ENCODE data around the gene GBA2. TPM values are rescaled to one million over a fixed set of nuclear protein-coding genes. Genes with fewer than 3 reads are reported as not detected.

Gene GBA2
- total and polyA plus RNA-seq, 4 donors: 42.4 to 78.7 (median 46.2) TPM

DNA sequence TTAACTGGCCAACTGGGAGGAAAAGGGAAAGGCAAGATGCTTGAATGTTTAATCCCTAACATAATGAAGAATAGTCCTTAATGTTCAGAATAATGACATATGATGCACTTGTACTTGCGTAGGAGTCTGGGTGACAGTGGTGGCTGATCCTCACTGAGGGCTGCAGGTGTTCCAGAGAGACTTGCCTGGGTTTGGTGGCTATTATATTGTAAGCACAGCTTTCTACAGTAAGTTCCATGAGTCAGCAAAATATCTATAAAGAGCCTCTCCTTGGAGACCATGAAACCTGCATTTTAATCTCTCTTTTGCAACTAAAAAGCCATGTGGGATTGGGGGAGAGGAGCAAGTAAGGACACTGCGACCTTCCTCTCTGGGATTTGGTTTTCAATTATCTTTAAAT is 40.5 kb upstream of the GBA2 start:
- DNase-seq (no peak), ATAC-seq (ENCODE audit: insufficient read depth, low FRiP score) (no peak)
- no peak overlapping the region for H3K9ac ChIP-seq (ENCODE audit: insufficient read depth in 1 of 2, low read length in 2 of 2)
- peaks cover 0 to 4% (median 0%) of the 10 kb centered on the region in 4 donors for H3K36me3 ChIP-seq (ENCODE audit: control insufficient read depth in 4 of 4, insufficient read depth in 4 of 4, low read length in 4 of 4)
- TF ChIP-seq, protein P1, sequence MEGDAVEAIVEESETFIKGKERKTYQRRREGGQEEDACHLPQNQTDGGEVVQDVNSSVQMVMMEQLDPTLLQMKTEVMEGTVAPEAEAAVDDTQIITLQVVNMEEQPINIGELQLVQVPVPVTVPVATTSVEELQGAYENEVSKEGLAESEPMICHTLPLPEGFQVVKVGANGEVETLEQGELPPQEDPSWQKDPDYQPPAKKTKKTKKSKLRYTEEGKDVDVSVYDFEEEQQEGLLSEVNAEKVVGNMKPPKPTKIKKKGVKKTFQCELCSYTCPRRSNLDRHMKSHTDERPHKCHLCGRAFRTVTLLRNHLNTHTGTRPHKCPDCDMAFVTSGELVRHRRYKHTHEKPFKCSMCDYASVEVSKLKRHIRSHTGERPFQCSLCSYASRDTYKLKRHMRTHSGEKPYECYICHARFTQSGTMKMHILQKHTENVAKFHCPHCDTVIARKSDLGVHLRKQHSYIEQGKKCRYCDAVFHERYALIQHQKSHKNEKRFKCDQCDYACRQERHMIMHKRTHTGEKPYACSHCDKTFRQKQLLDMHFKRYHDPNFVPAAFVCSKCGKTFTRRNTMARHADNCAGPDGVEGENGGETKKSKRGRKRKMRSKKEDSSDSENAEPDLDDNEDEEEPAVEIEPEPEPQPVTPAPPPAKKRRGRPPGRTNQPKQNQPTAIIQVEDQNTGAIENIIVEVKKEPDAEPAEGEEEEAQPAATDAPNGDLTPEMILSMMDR (IDR thresholded peaks at IDR 0.05; ENCODE audit: control extremely low read depth, extremely low read depth): no peak
- WGBS, 2 donors: 98 to 99% methylated on average over 2 of the region's 2 CpGs
- no peaks in the 10 kb centered on the region for H3K27me3 ChIP-seq (ENCODE audit: control insufficient read depth in 3 of 3, insufficient read depth in 3 of 3, low read length in 2 of 3)
- H3K27ac ChIP-seq (ENCODE audit: low read depth in 1 of 2, low read length in 1 of 2): no peak overlapping the region
- H3K9me3 ChIP-seq (ENCODE audit: control insufficient read depth in 4 of 4, insufficient read depth in 3 of 4, low read length in 3 of 4): no peaks in the 10 kb centered on the region
- H3K4me3 ChIP-seq: no peak overlapping the region
- peaks cover 0 to 32% (median 14%) of the 10 kb centered on the region in 5 donors for H3K4me1 ChIP-seq (ENCODE audit: control insufficient read depth in 5 of 5, insufficient read depth in 5 of 5, low read length in 5 of 5)

DNA sequence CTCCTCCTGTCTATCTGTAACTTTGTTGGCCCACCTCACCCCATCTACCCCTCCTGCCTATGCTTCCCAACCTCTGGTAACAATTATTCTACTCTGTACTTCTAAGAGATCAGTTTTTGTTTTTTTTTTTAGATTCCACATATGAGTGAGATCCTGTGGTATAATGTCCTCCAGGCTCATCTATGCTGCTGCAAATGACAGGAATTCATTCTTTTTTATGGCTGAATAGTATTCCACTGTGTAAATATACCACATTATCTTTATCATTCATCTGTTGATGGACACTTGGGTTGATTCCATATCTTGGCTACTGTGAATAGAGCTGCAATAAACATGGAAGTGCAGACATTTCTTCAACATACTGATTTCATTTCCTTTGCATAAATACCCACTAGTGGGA is 34.4 kb upstream of the GBA2 start:
- no peaks in the 10 kb centered on the region for H3K4me1 ChIP-seq (ENCODE audit: control insufficient read depth in 5 of 5, insufficient read depth in 5 of 5, low read length in 5 of 5)
- TF ChIP-seq, protein P1 (IDR thresholded peaks at IDR 0.05; ENCODE audit: control extremely low read depth, extremely low read depth): no peak
- H3K9me3 ChIP-seq (ENCODE audit: control insufficient read depth in 4 of 4, insufficient read depth in 3 of 4, low read length in 3 of 4): no peaks in the 10 kb centered on the region

GRCh38 chr9:35781066-35781465 is 32.0 kb upstream of the GBA2 start:
- H3K36me3 ChIP-seq (ENCODE audit: control insufficient read depth in 4 of 4, insufficient read depth in 4 of 4, low read length in 4 of 4): peaks cover 0 to 4% (median under 1%) of the 10 kb centered on the region in 4 donors
- TF ChIP-seq, protein P1 (IDR thresholded peaks at IDR 0.05; ENCODE audit: control extremely low read depth, extremely low read depth): no peak
- no peak overlapping the region for H3K9ac ChIP-seq (ENCODE audit: insufficient read depth in 1 of 2, low read length in 2 of 2)
- DNase-seq (no peak), ATAC-seq (ENCODE audit: insufficient read depth, low FRiP score) (no peak)
- no peaks in the 10 kb centered on the region for H3K4me1 ChIP-seq (ENCODE audit: control insufficient read depth in 5 of 5, insufficient read depth in 5 of 5, low read length in 5 of 5)
- no peaks in the 10 kb centered on the region for H3K9me3 ChIP-seq (ENCODE audit: control insufficient read depth in 4 of 4, insufficient read depth in 3 of 4, low read length in 3 of 4)
- no peaks in the 10 kb centered on the region for H3K27me3 ChIP-seq (ENCODE audit: control insufficient read depth in 3 of 3, insufficient read depth in 3 of 3, low read length in 2 of 3)
- H3K27ac ChIP-seq (ENCODE audit: low read depth in 1 of 2, low read length in 1 of 2): no peak overlapping the region
- no peak overlapping the region for H3K4me3 ChIP-seq
- 61 to 88% methylated on average over 2 of the region's 2 CpGs for WGBS, 2 donors

More for the DNA sequence above, 34.4 kb upstream of the GBA2 start:
- no peak for ATAC-seq (ENCODE audit: insufficient read depth, low FRiP score)
- H3K36me3 ChIP-seq (ENCODE audit: control insufficient read depth in 4 of 4, insufficient read depth in 4 of 4, low read length in 4 of 4): peaks cover 0 to 4% (median under 1%) of the 10 kb centered on the region in 4 donors
- no peak overlapping the region for H3K4me3 ChIP-seq
- no peak for DNase-seq
- H3K27me3 ChIP-seq (ENCODE audit: control insufficient read depth in 3 of 3, insufficient read depth in 3 of 3, low read length in 2 of 3): no peaks in the 10 kb centered on the region
- no peak overlapping the region for H3K9ac ChIP-seq (ENCODE audit: insufficient read depth in 1 of 2, low read length in 2 of 2)
- no peak overlapping the region for H3K27ac ChIP-seq (ENCODE audit: low read depth in 1 of 2, low read length in 1 of 2)

DNA sequence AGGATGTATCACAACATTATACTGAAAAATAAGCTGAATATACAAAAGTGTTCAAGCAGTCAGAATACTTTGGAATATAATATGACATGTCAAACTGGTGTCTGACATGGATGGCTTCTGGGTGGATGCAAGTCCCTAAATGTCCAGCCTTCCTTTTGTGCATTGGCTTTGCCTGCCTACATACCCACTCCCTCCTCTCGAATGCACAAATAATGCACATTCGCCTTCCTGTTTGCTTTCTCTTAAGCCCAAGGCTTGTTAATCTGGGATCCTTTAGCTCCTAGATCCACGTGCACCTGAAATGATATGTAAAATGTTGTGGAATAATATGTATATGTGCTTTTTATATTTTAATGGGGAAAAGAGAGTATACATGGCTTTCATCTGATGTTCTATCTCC is 29.5 kb upstream of the GBA2 start:
- DNase-seq (no peak), ATAC-seq (ENCODE audit: insufficient read depth, low FRiP score) (no peak)
- Histone ChIP-seq H3K9ac (ENCODE audit: insufficient read depth in 1 of 2, low read length in 2 of 2) (no peak overlapping the region), H3K4me3 (no peak overlapping the region), H3K36me3 (ENCODE audit: control insufficient read depth in 4 of 4, insufficient read depth in 4 of 4, low read length in 4 of 4) (peaks cover 0 to 2% (median 0%) of the 10 kb centered on the region in 4 donors), H3K27ac (ENCODE audit: low read depth in 1 of 2, low read length in 1 of 2) (no peak overlapping the region), H3K27me3 (ENCODE audit: control insufficient read depth in 3 of 3, insufficient read depth in 3 of 3, low read length in 2 of 3) (no peaks in the 10 kb centered on the region), H3K4me1 (ENCODE audit: control insufficient read depth in 5 of 5, insufficient read depth in 5 of 5, low read length in 5 of 5) (peaks cover 0 to 11% (median 0%) of the 10 kb centered on the region in 5 donors), H3K9me3 (ENCODE audit: control insufficient read depth in 4 of 4, insufficient read depth in 3 of 4, low read length in 3 of 4) (no peaks in the 10 kb centered on the region)
- TF ChIP-seq, protein P1 (IDR thresholded peaks at IDR 0.05; ENCODE audit: control extremely low read depth, extremely low read depth): no peak
- WGBS, 2 donors: 88 to 90% methylated on average over 3 of the region's 3 CpGs

All from lung (tissue), 12 donors.